IPS-18a (cell line): ENCODE data around the gene NUDT14.

Source experiments
- H3K27ac ChIP-seq: one replicate; pipeline ENCODE4 v1.5.1; 2013; ENCODE audit warnings: low read length
- H3K27me3 ChIP-seq: one replicate; pipeline ENCODE4 v1.6.1; 2013; ENCODE audit warnings: mild to moderate bottlenecking, low read length; ENCODE audit not compliant: control insufficient read depth, insufficient read depth
- H3K36me3 ChIP-seq: one replicate; pipeline ENCODE4 v1.6.1; 2013; ENCODE audit warnings: low read depth, low read length; ENCODE audit not compliant: control insufficient read depth
- H3K4me1 ChIP-seq: one replicate; pipeline ENCODE4 v1.6.1; 2013; ENCODE audit warnings: low read depth, low read length; ENCODE audit not compliant: control insufficient read depth
- H3K4me3 ChIP-seq: one replicate; pipeline ENCODE4 v1.5.1; 2013; ENCODE audit warnings: low read length
- H3K9ac ChIP-seq: one replicate; pipeline ENCODE4 v1.6.1; 2013; ENCODE audit warnings: mild to moderate bottlenecking, low read length, moderate library complexity
- H3K9me3 ChIP-seq: one replicate; pipeline ENCODE4 v1.6.1; 2013; ENCODE audit warnings: low read depth, low read length; ENCODE audit not compliant: control insufficient read depth

Gene NUDT14

GRCh38 chr14:105160776-105161175 lies 20.3 kb downstream of the NUDT14 start:
- H3K27me3 ChIP-seq: no peaks in the 10 kb centered on the region
- no peaks in the 10 kb centered on the region for H3K36me3 ChIP-seq
- no peaks in the 10 kb centered on the region for H3K9me3 ChIP-seq
- H3K9ac ChIP-seq: no peak overlapping the region
- no peak overlapping the region for H3K4me3 ChIP-seq
- no peak overlapping the region for H3K27ac ChIP-seq
- H3K4me1 ChIP-seq: no peaks in the 10 kb centered on the region

DNA sequence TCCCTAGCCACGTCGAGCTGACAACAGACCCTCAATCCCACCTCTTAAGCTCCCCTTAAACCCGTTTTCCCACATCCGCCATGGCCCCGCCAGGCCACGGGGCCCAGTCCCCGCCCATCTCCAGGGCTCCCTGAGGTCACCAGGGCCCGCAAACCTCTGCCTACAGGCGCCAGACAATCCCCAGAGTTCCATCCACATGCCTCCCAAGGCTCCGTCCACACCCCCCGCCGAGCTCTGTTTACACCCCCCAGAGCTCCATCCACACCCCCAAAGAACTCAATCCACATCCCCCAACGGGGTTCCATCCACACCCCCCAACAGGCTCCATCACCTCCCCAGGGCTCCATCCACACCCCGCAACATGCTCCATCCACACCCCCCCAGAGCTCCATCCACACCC lies 21.8 kb downstream of the NUDT14 start:
- Histone ChIP-seq H3K36me3 (no peaks in the 10 kb centered on the region), H3K4me3 (no peak overlapping the region), H3K27me3 (no peaks in the 10 kb centered on the region), H3K9me3 (no peaks in the 10 kb centered on the region), H3K27ac (no peak overlapping the region), H3K4me1 (no peaks in the 10 kb centered on the region), H3K9ac (no peak overlapping the region)

DNA sequence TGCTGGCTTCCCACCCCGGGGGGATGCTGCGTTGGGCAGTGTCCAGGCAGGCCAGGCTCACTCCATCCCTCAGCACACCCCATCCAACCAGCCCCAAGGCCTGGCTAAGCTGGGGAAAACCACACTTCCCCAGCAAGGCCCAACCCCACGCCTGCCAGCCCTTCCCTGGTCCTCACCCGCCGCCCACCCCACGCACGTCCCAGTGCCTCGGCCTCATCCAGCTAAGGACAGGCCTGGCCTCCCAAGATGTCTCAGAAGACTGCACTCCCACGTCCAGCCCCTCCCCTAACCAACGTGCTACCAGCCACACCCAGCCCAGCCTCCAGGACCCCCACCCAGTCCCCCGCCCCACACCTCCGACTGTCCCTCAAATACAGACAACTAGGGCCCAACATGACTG lies 22.3 kb downstream of the NUDT14 start:
- Histone ChIP-seq H3K27me3 (no peaks in the 10 kb centered on the region), H3K36me3 (no peaks in the 10 kb centered on the region), H3K4me3 (no peak overlapping the region), H3K4me1 (no peaks in the 10 kb centered on the region), H3K9ac (no peak overlapping the region), H3K27ac (no peak overlapping the region), H3K9me3 (no peaks in the 10 kb centered on the region)

- no peaks in the 10 kb centered on the region for H3K27me3 ChIP-seq
- no peak overlapping the region for H3K9ac ChIP-seq
- no peak overlapping the region for H3K27ac ChIP-seq
- H3K9me3 ChIP-seq: no peaks in the 10 kb centered on the region
- H3K36me3 ChIP-seq: no peaks in the 10 kb centered on the region
- no peaks in the 10 kb centered on the region for H3K4me1 ChIP-seq
- no peak overlapping the region for H3K4me3 ChIP-seq
Measured at GRCh38 chr14:105157872-105158271, 23.2 kb downstream of the NUDT14 start.

- Histone ChIP-seq H3K27ac (no peak overlapping the region), H3K27me3 (no peaks in the 10 kb centered on the region), H3K36me3 (no peaks in the 10 kb centered on the region), H3K9ac (no peak overlapping the region), H3K9me3 (no peaks in the 10 kb centered on the region), H3K4me1 (no peaks in the 10 kb centered on the region), H3K4me3 (no peak overlapping the region)
Measured at GRCh38 chr14:105156414-105157375, 24.4 kb downstream of the NUDT14 start.

DNA sequence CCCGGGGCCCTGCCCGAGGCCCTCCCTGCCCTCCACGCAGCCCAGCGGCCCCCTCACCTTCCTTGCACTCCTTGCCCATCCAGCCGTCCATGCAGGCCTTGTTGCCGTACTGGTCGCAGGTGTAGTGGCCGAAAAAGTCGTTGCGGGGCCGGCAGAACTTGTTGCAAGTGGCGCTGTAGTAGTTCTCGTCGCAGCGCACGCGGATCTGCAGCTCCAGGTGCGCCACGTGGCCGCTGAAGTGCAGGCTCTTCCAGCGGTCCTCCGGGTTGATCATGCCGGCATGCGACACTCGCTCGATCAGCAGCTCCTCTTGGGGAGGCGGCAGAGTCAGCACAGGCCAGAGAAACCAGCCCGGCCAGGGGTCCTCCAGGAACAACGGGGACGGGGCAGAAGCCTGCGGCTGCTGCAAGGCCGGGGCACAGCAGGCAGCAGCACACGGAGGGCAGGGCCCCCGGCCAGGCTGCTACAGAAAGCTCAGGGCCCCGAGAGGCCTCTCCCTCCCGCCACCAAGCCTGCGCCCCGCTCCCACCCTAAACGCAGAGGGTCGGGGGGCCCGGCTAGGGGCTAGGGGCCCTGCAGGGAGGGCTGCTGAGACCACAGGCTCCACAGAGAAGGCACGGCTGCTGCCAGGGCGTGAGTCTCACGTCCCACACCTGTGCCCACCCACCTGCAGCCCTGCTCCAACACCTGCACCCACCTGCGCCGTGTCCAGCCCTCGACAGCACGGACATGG lies 25.3 kb downstream of the NUDT14 start:
- no peak overlapping the region for H3K27ac ChIP-seq
- H3K9ac ChIP-seq: no peak overlapping the region
- no peaks in the 10 kb centered on the region for H3K27me3 ChIP-seq

DNA sequence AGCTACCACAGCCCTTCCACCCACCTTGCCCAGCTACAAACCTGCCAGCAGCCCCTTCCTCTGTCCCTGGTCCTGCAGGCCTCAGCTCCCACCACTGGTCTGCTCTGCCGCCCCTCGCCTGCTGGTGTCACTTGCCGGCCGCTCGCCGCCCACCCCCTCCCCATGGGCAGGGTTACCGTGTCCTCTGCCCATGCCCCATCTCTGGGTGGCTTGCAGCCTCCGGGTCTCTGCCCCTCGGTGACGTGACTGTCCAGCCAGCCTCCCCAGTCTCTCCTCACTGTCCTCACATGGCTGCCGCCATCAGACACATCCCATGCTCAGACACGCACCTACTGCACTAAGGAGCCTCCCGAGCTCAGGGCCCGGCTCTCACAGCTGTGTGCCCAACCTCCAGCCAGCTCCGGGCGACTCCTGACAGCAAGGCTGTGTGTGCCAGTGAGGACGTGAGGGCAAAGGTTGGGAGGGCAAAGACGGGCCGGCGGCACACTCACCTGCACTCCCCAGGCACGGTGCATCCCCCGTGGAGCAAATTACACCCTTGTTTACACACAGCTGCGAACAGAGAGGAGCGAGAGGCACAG lies 26.0 kb downstream of the NUDT14 start:
- H3K4me1 ChIP-seq: no peaks in the 10 kb centered on the region
- H3K4me3 ChIP-seq: no peak overlapping the region
- no peak overlapping the region for H3K9ac ChIP-seq

More for the DNA sequence above, 25.3 kb downstream of the NUDT14 start:
- Histone ChIP-seq H3K4me1 (no peaks in the 10 kb centered on the region), H3K36me3 (no peaks in the 10 kb centered on the region), H3K4me3 (no peak overlapping the region), H3K9me3 (no peaks in the 10 kb centered on the region)

DNA sequence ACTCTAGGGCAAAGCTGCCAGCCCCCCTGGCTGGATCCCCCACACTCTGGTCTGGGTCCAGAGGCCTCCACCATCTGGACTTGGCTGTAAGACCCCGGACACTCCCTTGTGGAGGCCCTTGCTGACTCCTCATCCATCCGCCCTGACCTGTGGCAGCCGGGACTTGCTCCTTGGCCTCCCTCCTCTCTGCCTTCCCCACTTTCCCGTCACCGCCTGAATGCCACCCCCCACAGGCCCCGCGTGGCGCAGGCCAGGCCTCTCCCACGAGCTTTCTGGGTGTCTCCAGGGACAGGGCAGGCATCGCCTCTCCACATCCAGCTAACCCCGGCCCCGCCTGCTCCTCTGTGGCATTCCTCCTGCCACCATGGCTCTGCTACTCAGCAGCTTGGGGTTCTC lies 26.6 kb downstream of the NUDT14 start:
- Histone ChIP-seq H3K9me3 (no peaks in the 10 kb centered on the region), H3K27me3 (no peaks in the 10 kb centered on the region), H3K27ac (no peak overlapping the region), H3K36me3 (no peaks in the 10 kb centered on the region), H3K9ac (no peak overlapping the region), H3K4me1 (no peaks in the 10 kb centered on the region), H3K4me3 (no peak overlapping the region)

More for the DNA sequence above, 26.0 kb downstream of the NUDT14 start:
- Histone ChIP-seq H3K9me3 (no peaks in the 10 kb centered on the region), H3K36me3 (no peaks in the 10 kb centered on the region), H3K27ac (no peak overlapping the region), H3K27me3 (no peaks in the 10 kb centered on the region)

- H3K36me3 ChIP-seq: no peaks in the 10 kb centered on the region
Measured at GRCh38 chr14:105153739-105154475, 27.2 kb downstream of the NUDT14 start.

GRCh38 chr14:105153331-105153731 lies 27.8 kb downstream of the NUDT14 start:
- H3K9ac ChIP-seq: no peak overlapping the region

More at GRCh38 chr14:105153739-105154475, 27.2 kb downstream of the NUDT14 start:
- Histone ChIP-seq H3K9me3 (no peaks in the 10 kb centered on the region), H3K9ac (no peak overlapping the region), H3K27me3 (no peaks in the 10 kb centered on the region), H3K27ac (no peak overlapping the region), H3K4me3 (no peak overlapping the region), H3K4me1 (no peaks in the 10 kb centered on the region)

DNA sequence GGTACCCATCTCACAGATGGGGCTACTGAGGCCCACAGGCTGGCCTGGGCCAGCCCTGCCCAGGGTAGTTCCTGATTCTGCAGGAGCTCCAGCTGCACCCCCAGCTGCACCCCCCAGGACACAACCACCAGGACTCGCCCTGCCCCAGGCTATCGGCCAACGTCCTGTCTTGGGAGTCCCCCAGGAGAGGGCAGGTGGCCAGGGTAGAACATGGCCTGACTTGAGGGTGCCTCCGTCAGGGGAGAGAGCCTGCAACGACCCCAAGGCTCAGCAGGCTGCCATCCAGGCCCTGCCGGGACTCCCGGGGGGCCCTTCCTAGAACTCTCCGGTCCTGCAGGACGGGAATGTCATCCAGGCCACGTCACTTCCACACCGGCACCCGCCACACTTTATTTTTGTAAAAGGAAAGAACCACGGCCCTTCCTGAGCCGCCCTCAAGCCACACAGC lies 28.3 kb downstream of the NUDT14 start:
- Histone ChIP-seq H3K9me3 (no peaks in the 10 kb centered on the region), H3K4me3 (no peak overlapping the region), H3K27ac (no peak overlapping the region), H3K27me3 (no peaks in the 10 kb centered on the region), H3K4me1 (no peaks in the 10 kb centered on the region), H3K9ac (no peak overlapping the region), H3K36me3 (no peaks in the 10 kb centered on the region)

More at GRCh38 chr14:105153331-105153731, 27.8 kb downstream of the NUDT14 start:
- no peaks in the 10 kb centered on the region for H3K27me3 ChIP-seq
- no peak overlapping the region for H3K27ac ChIP-seq
- H3K4me1 ChIP-seq: no peaks in the 10 kb centered on the region
- no peak overlapping the region for H3K4me3 ChIP-seq
- no peaks in the 10 kb centered on the region for H3K36me3 ChIP-seq
- H3K9me3 ChIP-seq: no peaks in the 10 kb centered on the region
